ENCODE measurements around the gene FLRT3.

GRCh38 chr20:14307956-14308355 is 29.5 kb downstream of the FLRT3 start:
- no peak for TF ChIP-seq POLR2A (IDR thresholded peaks at IDR 0.05)
- TF ChIP-seq CTCF (IDR thresholded peaks at IDR 0.05) = no peak
